CD4-positive, alpha-beta T cell (primary cell): ENCODE measurements around the gene P2RX2. TPM values are rescaled to one million over a fixed set of nuclear protein-coding genes. Genes with fewer than 3 reads are reported as not detected.

ENCODE experiments used
- ATAC-seq: fragments of 200-7000 bp; cut with Tn5 transposase; one replicate; pipeline ENCODE4 v1.10.0; 2022; ENCODE audit warnings: mild to moderate bottlenecking; ENCODE audit not compliant: poor library complexity
- CTCF ChIA-PET: fragments of 350-600 bp; sonication (Branson Sonifier 250); formaldehyde crosslinking; loops from one replicate; lab custom pipeline; 2021; ENCODE audit warnings: antibody characterized with exemption, inconsistent platforms; lab: Charles Lee
- POLR2A ChIA-PET: fragments of 350-600 bp; sonication (Branson Sonifier 250); formaldehyde crosslinking; loops from one replicate; lab custom pipeline; 2021; ENCODE audit warnings: antibody characterized with exemption, inconsistent platforms; lab: Charles Lee
- DNase-seq, 14 experiments: peaks; one replicate each; pipeline ENCODE4 v3.0.0-alpha.2; 2013 to 2020; ENCODE audit warnings: mixed read lengths in 2 of 14
- H3K27ac ChIP-seq, 2 donors: one replicate each; pipeline versions ENCODE4 v1.5.1 to v1.7.0; 2013; ENCODE audit warnings: low read length in 2 of 2, low read depth in 1 of 2, mild to moderate bottlenecking in 1 of 2
- H3K27me3 ChIP-seq, 2 experiments: 1 replicate in 1 of 2; 2 replicates in 1 of 2; pipeline versions ENCODE4 v1.6.1 to v1.7.0; 2013; ENCODE audit warnings: low read length in 2 of 2, control low read depth in 1 of 2, mild to moderate bottlenecking in 1 of 2, moderate library complexity in 1 of 2; ENCODE audit not compliant: insufficient read depth in 2 of 2, control insufficient read depth in 1 of 2
- H3K36me3 ChIP-seq: one replicate; pipeline ENCODE4 v1.6.1; 2013; ENCODE audit warnings: low read length, control low read depth; ENCODE audit not compliant: insufficient read depth
- H3K4me1 ChIP-seq: one replicate; pipeline ENCODE4 v1.6.1; 2013; ENCODE audit warnings: low read length, control low read depth; ENCODE audit not compliant: insufficient read depth
- H3K4me3 ChIP-seq: one replicate; pipeline ENCODE4 v1.5.1; 2013; ENCODE audit warnings: mild to moderate bottlenecking, low read length, moderate library complexity
- H3K9me3 ChIP-seq, 2 experiments: 1 replicate in 1 of 2; 2 replicates in 1 of 2; pipeline versions ENCODE4 v1.6.1 to v1.7.0; 2013; ENCODE audit warnings: low read length in 2 of 2, mild to moderate bottlenecking in 2 of 2, control low read depth in 1 of 2, moderate library complexity in 1 of 2; ENCODE audit not compliant: control insufficient read depth in 1 of 2, insufficient read depth in 1 of 2
- H3K27ac Mint-ChIP-seq: one replicate; pipeline ENCODE4 v1.8.0; 2020; ENCODE audit warnings: mixed read lengths
- H3K27me3 Mint-ChIP-seq: one replicate; pipeline ENCODE4 v1.8.0; 2021; ENCODE audit warnings: mixed read lengths
- H3K36me3 Mint-ChIP-seq: one replicate; pipeline ENCODE4 v1.8.0; 2021; ENCODE audit warnings: low read depth, mixed read lengths
- H3K4me1 Mint-ChIP-seq: one replicate; pipeline ENCODE4 v1.8.0; 2021; ENCODE audit warnings: low read depth, mixed read lengths
- H3K4me3 Mint-ChIP-seq: one replicate; pipeline ENCODE4 v1.8.0; 2020; ENCODE audit warnings: mild to moderate bottlenecking, mixed read lengths
- H3K9me3 Mint-ChIP-seq: one replicate; pipeline ENCODE4 v1.8.0; 2020; ENCODE audit warnings: mixed read lengths
- intact Hi-C, 2 experiments: fragments of 100-400 bp; cut with DNase I in 1 of 2; cut with micrococcal nuclease in 1 of 2; formaldehyde crosslinking; loops; one replicate each; pipeline versions ENCODE4 v1.15.1 to v1.9.0; 2023 to 2025; cut with DNase I, micrococcal nuclease
- total RNA-seq, 174 experiments: library from RNA in 2 of 174; stranded (reverse) in 2 of 174; gene quantifications; one replicate each; pipeline ENCODE4 v1.2.3 and lab custom pipeline; 2021 to 2026
- TF ChIP-seq, protein P1 (sequence below): fragments of 200-600 bp; IDR thresholded peaks from one replicate; pipeline ENCODE4 v1.8.0; 2022; ENCODE audit warnings: antibody characterized with exemption, mild to moderate bottlenecking

Gene P2RX2
- total RNA-seq, 2 experiments from 2014 or later = not detected

DNA sequence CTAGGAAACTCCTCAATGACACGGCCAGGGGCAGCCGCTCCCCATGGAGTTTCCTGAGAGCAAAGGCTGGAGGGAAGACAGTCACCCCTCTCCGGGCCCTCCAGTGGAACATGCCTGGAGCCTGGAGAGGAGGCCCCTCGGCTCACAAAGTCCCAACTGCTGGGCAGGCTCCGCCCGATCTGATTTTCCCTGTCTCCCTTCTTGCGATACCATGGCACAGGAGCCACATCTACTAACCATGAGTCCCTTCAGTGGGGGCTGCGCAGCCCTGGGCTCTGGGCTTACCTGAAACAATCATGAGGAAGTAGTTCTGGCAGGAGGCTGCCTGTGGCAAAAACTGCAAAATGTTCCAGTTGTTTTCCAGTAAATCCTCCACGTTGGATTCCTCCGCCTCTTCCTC lies 15.3 kb downstream of the P2RX2 start:
- H3K27ac ChIP-seq = no peak overlapping the region
- ATAC-seq = no peak
- no peaks in the 10 kb centered on the region for H3K9me3 Mint-ChIP-seq
- H3K36me3 Mint-ChIP-seq = peaks cover 91% of the 10 kb centered on the region
- no peak overlapping the region for H3K4me3 Mint-ChIP-seq
- no peaks in the 10 kb centered on the region for H3K9me3 ChIP-seq
- intact Hi-C loops = no loop called here
- H3K27me3 Mint-ChIP-seq = no peaks in the 10 kb centered on the region
- TF ChIP-seq, protein P1, sequence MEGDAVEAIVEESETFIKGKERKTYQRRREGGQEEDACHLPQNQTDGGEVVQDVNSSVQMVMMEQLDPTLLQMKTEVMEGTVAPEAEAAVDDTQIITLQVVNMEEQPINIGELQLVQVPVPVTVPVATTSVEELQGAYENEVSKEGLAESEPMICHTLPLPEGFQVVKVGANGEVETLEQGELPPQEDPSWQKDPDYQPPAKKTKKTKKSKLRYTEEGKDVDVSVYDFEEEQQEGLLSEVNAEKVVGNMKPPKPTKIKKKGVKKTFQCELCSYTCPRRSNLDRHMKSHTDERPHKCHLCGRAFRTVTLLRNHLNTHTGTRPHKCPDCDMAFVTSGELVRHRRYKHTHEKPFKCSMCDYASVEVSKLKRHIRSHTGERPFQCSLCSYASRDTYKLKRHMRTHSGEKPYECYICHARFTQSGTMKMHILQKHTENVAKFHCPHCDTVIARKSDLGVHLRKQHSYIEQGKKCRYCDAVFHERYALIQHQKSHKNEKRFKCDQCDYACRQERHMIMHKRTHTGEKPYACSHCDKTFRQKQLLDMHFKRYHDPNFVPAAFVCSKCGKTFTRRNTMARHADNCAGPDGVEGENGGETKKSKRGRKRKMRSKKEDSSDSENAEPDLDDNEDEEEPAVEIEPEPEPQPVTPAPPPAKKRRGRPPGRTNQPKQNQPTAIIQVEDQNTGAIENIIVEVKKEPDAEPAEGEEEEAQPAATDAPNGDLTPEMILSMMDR = no peak
- no peaks in the 10 kb centered on the region for H3K27me3 ChIP-seq
- ChIA-PET POLR2A (no interaction called here), CTCF (no interaction called here)
- no peak overlapping the region for H3K4me3 ChIP-seq
- peaks cover 82% of the 10 kb centered on the region for H3K36me3 ChIP-seq
- H3K4me1 Mint-ChIP-seq = no peaks in the 10 kb centered on the region
- no peak overlapping the region for H3K27ac Mint-ChIP-seq
- H3K4me1 ChIP-seq = no peaks in the 10 kb centered on the region
- DNase-seq = no peak

DNA sequence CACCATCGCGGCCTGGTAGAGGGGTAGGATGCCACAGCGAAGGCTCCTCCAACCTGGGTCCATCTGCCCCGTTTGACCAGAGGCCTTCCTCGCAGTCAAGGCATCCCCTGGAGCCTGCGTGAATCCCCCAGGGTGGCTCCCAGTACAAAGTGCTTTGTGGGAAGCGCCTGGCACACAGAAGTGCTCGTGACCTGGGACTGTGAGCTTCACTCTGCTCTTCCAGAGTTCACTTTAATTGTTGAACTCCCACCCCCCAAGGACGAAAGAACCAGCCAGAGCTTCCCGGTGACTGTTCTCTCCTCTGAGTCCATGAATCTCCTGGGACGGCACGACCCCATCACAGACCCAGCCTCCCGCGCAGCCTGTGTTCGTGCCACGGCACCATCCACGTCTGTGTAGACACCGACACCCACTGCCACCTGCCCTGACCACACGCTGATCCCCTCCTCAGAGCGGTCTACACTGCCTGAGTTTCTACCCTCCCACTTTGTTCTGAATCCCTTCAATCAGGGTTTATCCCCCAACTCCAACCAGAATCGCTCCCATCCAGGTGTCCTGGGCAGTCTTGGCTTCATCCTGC lies 15.9 kb downstream of the P2RX2 start:
- DNase-seq (no peak), ATAC-seq (no peak)
- H3K27ac Mint-ChIP-seq = no peak overlapping the region
- no peak overlapping the region for H3K27ac ChIP-seq
- TF ChIP-seq, protein P1 = no peak
- no peaks in the 10 kb centered on the region for H3K4me1 Mint-ChIP-seq
- no peaks in the 10 kb centered on the region for H3K4me1 ChIP-seq
- H3K36me3 ChIP-seq = peaks cover 84% of the 10 kb centered on the region
- intact Hi-C loops = no loop called here
- ChIA-PET POLR2A (no interaction called here), CTCF (no interaction called here)
- peaks cover 93% of the 10 kb centered on the region for H3K36me3 Mint-ChIP-seq
- H3K27me3 ChIP-seq = no peaks in the 10 kb centered on the region
- no peaks in the 10 kb centered on the region for H3K9me3 ChIP-seq
- H3K9me3 Mint-ChIP-seq = no peaks in the 10 kb centered on the region
- no peak overlapping the region for H3K4me3 Mint-ChIP-seq
- no peaks in the 10 kb centered on the region for H3K27me3 Mint-ChIP-seq
- no peak overlapping the region for H3K4me3 ChIP-seq

DNA sequence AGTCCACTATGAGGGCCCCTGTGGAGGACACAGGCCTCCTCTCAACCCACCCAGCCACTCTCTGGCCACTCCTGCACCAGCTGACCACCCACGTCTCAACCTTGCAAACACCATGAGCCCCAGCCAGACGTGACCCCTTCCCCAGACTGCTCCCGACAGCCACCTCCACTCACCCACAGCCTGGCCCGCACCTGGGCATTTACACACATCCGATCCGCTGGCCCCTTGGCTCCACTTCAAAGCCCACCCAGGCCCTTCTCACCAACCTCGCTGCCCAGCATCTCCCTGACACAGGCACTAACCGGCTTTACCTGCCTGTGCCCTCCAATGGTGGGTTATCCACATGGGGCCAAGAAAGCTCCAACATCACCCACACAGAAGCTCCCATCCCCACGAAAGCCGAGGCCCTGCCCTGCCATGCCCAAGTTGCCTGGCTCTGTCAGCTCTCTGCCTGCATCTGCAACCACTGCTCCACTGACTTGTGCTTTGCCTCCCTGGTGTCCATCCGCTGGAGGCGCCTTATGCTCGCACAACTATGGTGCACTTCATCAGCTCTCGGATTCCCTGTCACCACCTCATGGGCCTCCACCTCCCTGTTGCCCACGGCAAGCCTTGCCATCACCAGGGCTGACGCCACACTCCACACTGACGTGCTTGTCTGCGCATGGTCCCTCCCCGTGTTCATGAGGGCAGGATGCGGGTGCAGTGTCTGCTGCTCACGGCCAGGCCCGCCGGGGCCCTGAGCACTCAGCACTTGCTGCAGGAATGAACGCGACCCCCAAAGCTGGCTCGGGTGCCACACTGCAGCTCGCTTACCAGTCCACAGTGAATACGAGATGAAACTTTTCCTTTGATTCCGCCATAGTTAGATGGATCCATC lies 16.7 kb downstream of the P2RX2 start:
- TF ChIP-seq, protein P1 = no peak
- intact Hi-C loops = no loop called here
- H3K9me3 ChIP-seq = no peaks in the 10 kb centered on the region
- Mint-ChIP-seq H3K36me3 (peaks cover 90% of the 10 kb centered on the region), H3K9me3 (no peaks in the 10 kb centered on the region), H3K27me3 (no peaks in the 10 kb centered on the region), H3K27ac (no peak overlapping the region), H3K4me1 (no peaks in the 10 kb centered on the region), H3K4me3 (no peak overlapping the region)
- no peak overlapping the region for H3K27ac ChIP-seq
- ChIA-PET CTCF (no interaction called here), POLR2A (no interaction called here)
- H3K36me3 ChIP-seq = peaks cover 80% of the 10 kb centered on the region
- no peaks in the 10 kb centered on the region for H3K4me1 ChIP-seq
- H3K4me3 ChIP-seq = no peak overlapping the region
- ATAC-seq (no peak), DNase-seq (no peak)
- no peaks in the 10 kb centered on the region for H3K27me3 ChIP-seq
